HL-60/S4 treated with retinoic acid at 250 ng/mL for 4 days and 3 days (cell line): Measurements from ENCODE around the gene PRR14.
"Not testable (repeated sequence)": the region's sequence is repeated elsewhere in the genome, so short reads cannot be mapped to it uniquely, and the experiment has no call there.

ENCODE experiments used
- in situ Hi-C: fragments of 300-500 bp; cut with MboI; formaldehyde crosslinking; loops from 2 replicates; pipeline ENCODE4 v1.7.0; 2022; ENCODE audit warnings: low sequenced_read_pairs

The PRR14 gene

GRCh38 chr16:30628628-30629540 lies 21.9 kb upstream of the PRR14 start:
- in situ Hi-C loops: no loop called here

GRCh38 chr16:30632454-30632853 lies 18.3 kb upstream of the PRR14 start:
- in situ Hi-C loops: not testable (repeated sequence)

DNA sequence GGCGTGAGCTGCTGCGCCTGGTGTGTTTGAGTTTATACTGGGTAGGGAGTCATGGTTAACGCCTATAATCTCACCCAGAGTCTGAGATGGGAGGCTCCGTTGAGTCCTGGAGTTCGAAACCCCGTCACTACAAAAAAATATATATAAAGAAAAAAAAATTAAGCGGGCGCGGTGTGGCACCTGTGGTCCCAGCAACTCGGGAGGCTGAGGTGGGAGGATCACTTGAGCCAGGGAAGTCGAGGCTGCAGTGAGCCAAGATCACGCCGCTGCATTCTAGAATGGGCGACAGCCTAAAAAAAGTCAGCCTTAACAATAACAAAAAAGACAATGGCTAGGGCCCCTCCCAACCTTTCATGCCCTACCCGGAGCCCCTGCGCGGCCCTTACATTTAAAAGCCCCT lies 17.2 kb upstream of the PRR14 start:
- in situ Hi-C loops: no loop called here

- in situ Hi-C loops: no loop called here
These were observed 14.2 kb upstream of the PRR14 start for GRCh38 chr16:30636599-30636998.

DNA sequence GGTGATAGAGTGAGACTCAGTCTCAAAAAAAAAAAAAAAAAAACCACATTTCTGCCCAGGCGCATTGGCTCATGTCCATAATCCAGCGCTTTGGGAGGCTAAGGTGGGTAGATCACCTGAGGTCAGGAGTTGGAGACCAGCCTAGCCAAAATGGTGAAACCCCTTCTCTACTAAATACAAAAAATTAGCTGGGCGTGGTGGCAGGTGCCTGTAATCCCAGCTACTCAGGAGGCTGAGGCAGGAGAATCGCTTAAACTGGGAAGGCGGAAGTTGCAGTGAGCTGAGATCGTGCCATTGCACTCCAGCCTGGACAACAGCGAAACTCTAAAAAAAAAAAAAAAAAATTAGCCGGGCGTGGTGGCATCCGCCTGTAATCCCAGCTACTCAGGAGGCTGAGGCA lies 13.6 kb upstream of the PRR14 start:
- in situ Hi-C loops: not testable (repeated sequence)

- in situ Hi-C loops: no loop called here
These were observed 12.8 kb upstream of the PRR14 start for GRCh38 chr16:30637944-30638343.

DNA sequence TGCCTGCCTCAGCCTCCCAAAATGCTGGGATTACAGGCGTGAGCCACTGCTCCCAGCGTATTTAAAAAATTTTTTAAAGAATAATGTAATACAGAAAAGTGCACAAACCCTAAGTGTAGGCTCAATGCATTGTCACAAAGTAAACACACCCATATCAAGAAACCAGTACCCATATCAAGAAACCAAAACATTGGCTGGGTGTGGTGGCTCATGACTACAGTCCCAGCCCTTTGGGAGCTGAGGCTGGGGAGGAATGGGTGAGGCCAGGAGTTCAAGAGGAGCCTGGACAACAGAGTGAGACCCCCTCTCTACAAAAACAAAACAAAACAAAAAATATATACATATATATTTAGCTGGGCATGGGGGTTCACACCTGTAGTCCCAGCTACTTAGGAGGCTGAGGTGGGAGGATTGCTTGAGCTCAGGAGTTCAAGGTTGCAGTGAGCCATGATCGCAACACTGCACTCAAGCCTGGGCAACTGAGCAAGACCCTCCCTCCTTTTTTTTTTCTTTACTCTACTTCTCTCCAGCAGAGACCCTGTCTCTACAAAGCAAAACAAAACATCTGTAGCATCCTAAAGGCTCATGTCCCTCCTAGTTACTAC lies 9.3 kb upstream of the PRR14 start:
- in situ Hi-C loops: no loop called here

- in situ Hi-C loops: no loop called here
These were observed 6.4 kb upstream of the PRR14 start for GRCh38 chr16:30644334-30644830.

GRCh38 chr16:30645727-30646126 lies 5.0 kb upstream of the PRR14 start:
- in situ Hi-C loops: no loop called here

GRCh38 chr16:30647274-30647571 lies 3.5 kb upstream of the PRR14 start:
- in situ Hi-C loops: no loop called here

DNA sequence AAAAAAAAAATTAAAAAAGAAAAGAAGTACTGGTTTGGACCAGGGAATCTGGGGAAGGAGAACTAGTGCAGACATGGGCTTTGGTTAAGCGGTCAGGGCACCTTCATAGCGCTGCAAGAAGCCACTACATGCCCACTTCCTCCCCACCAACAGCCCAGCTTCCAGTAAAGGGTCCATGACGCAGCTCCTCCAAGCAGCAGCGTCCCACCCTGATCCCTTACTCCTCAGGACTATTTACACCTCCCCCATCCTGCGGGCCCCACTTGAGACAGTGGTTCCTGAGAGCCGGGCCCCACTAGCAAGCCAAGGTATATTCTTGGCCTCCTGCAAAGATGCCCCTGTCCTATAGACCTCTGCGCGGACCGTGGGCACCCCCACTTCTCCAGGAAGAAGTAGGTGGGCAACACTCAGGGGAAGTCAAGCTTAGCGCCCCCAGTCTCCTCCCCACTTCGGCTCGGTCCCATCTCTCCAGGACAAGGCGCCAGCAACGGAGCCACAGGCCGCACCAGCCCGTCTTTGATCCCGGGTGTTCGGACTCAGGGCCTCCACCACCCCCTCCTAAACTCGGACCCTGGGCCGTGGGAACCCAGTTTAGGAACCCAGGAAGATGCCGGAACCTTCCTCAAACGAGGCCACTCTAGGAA lies 913 bp upstream of the PRR14 start:
- in situ Hi-C loops: no loop called here

GRCh38 chr16:30651124-30652004 lies 604 bp downstream of the PRR14 start:
- in situ Hi-C loops: no loop called here

GRCh38 chr16:30652005-30652296 lies 1.2 kb downstream of the PRR14 start:
- in situ Hi-C loops: no loop called here

DNA sequence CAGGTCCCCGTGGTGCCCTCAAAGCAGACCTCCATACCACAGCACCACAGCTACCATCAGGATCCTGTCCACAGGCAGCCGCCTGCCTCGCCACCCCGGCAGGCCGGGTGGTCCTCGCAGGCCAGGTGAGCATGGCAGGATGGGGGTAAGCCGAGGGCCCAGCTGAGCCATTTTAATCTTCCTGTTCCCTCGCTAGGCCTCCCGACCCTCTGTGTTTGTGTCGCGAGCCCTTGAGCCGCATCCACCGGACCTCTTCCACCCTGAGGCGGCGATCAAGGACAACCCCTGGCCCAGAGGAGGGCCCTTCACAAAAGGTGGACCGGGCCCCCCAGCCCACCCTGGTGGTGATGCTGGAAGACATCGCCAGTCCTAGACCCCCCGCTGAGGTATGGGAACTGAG lies 2.0 kb downstream of the PRR14 start:
- in situ Hi-C loops: no loop called here

DNA sequence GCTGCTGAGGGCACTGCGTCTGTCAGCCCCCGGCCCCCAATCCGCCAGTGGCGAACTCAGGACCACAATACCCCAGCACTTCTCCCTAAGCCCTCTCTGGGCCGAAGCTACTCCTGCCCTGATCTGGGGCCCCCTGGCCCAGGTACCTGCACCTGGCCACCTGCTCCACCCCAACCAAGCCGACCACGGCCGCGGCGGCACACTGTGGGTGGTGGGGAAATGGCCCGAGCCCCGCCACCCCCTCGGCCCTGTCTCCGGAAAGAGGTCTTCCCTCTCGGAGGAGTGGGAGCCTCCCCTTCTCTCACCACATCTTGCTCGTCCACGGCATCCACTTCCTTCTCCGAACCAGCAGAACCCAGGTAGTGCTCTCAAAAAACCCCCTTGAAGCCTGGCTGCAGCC lies 4.1 kb downstream of the PRR14 start:
- in situ Hi-C loops: no loop called here

GRCh38 chr16:30655815-30656347 lies 5.1 kb downstream of the PRR14 start:
- in situ Hi-C loops: no loop called here

DNA sequence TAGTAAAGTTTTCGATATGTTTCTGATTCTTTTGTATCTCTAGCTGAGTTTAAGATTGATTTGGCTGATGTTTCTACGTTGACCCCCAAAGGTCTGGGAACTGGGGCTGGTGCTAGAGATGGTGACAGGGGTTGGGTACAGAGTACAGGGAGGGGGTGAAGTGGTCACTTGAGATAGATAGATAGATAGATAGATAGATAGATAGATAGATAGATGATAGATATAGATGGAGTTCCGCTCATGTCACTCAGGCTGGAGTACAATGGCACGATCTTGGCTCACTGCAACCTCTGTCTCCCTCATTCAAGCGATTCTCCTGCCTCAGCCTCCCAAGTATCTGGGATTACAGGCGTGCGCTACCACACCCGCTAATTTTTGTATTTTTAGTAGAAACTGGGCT lies 5.6 kb downstream of the PRR14 start:
- in situ Hi-C loops: no loop called here

DNA sequence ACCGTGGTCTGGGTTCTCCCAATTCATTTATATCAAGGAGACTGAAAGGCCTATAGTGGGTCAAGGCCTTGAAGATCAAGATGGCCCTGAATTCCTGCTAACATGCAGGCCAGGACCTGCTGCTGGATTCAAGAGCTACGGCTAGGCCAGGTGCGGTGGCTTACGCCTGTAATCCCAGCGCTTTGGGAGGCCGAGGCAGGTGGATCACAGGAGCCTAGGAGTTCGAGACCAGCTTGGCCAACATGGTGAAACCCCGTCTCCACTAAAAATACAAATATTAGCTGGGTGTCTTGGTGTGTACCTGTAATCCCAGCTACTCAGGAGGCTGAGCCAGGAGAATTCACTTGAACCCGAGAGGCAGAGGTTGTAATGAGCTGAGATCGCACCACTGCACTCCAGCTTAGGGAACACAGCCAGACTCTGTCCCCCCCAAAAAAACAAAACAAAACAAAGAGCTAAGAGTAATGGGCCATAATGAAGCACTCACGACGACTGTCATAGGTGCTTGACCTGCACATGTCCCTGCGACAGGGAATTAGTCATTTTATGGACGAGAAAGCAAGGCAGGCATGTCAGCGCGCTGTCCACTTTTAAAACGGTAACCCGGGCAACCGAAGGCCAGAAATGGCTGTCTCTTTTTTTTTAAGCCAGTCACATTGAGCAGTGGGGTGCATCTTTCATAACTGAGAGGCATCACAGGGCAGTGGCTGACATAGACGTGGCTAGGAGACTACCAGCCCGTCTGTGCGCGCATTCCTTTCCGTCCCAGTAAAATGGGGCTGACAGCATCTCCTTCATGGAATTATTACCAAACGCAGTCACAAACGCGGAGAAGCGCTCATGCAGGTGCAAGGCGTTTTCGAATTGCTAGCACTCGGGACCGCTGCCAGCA lies 6.5 kb downstream of the PRR14 start:
- in situ Hi-C loops: no loop called here

- in situ Hi-C loops: no loop called here
These were observed 7.3 kb downstream of the PRR14 start, which contains the start of gene FBRS for GRCh38 chr16:30657866-30658730. TSS of gene FBRS (plus strand) at chr16:30658431. CDS start at chr16:30659519, 1,088 bp downstream.
